Omental fat pad (tissue), 4 donors: ENCODE measurements around the gene LRP8. TPM values are rescaled to one million over a fixed set of nuclear protein-coding genes. Genes with fewer than 3 reads are reported as not detected.

Source experiments
- ATAC-seq: fragments of 150-250 bp; one replicate; pipeline ENCODE4 v1.9.1; 2016; ENCODE audit warnings: mild to moderate bottlenecking, moderate library complexity; ENCODE audit not compliant: low FRiP score
- DNase-seq: peaks from one replicate; pipeline ENCODE4 v3.0.0-alpha.2; 2019; ENCODE audit warnings: low spot score
- CTCF ChIP-seq, 3 donors: fragments of 450-650 bp; IDR thresholded peaks; one replicate each; pipeline ENCODE4 v1.5.1; 2016 to 2017; ENCODE audit warnings: antibody characterized with exemption in 3 of 3, mild to moderate bottlenecking in 3 of 3, moderate library complexity in 2 of 3
- total RNA-seq, 4 donors: library from RNA; depleted of rRNA; stranded (reverse); fragments of >200 nt; gene quantifications; one replicate each; pipeline ENCODE4 v1.1.0, GENCODE V29; 2016

LRP8 gene
- total RNA-seq, 4 donors from 2014 or later, result 1.6 to 22.0 (median 7.4) TPM

GRCh38 chr1:53371851-53372250 is 44.0 kb upstream of the LRP8 start:
- ATAC-seq, result no peak
- DNase-seq, result no peak
- TF ChIP-seq CTCF (IDR thresholded peaks at IDR 0.05), result no peak

GRCh38 chr1:53371121-53371666 is 43.3 kb upstream of the LRP8 start:
- ATAC-seq (no peak), DNase-seq (no peak)
- no peak for TF ChIP-seq CTCF (IDR thresholded peaks at IDR 0.05)

- DNase-seq, result no peak
- TF ChIP-seq CTCF (IDR thresholded peaks at IDR 0.05), result no peak
- no peak for ATAC-seq
These were observed 42.6 kb upstream of the LRP8 start for GRCh38 chr1:53370369-53370961.

GRCh38 chr1:53369761-53370160 is 41.9 kb upstream of the LRP8 start:
- no peak for ATAC-seq
- TF ChIP-seq CTCF (IDR thresholded peaks at IDR 0.05), result no peak
- DNase-seq, result no peak

GRCh38 chr1:53369034-53369750 is 41.3 kb upstream of the LRP8 start:
- DNase-seq, result no peak
- TF ChIP-seq CTCF (IDR thresholded peaks at IDR 0.05), result no peak
- no peak for ATAC-seq

GRCh38 chr1:53368314-53369033 is 40.6 kb upstream of the LRP8 start:
- DNase-seq, result no peak
- ATAC-seq, result no peak
- no peak for TF ChIP-seq CTCF (IDR thresholded peaks at IDR 0.05)
